Ishikawa (cell line): Measurements from ENCODE around the gene ZHX3.

Experiments used
- CEBPB ChIP-seq: IDR thresholded peaks from 2 replicates; pipeline ENCODE4 v1.6.1; 2012
- CREB1 ChIP-seq: IDR thresholded peaks from 2 replicates; pipeline ENCODE4 v1.6.1; 2012; ENCODE audit warnings: low read depth
- EGR1 ChIP-seq: IDR thresholded peaks from 2 replicates; pipeline ENCODE4 v1.6.1; 2012
- EP300 ChIP-seq: IDR thresholded peaks from 2 replicates; pipeline ENCODE4 v1.6.1; 2012; ENCODE audit warnings: borderline replicate concordance
- FOXM1 ChIP-seq: IDR thresholded peaks from 2 replicates; pipeline ENCODE4 v1.6.1; 2012; ENCODE audit warnings: low read depth, borderline replicate concordance
- NFIC ChIP-seq: IDR thresholded peaks from 2 replicates; pipeline ENCODE4 v1.6.1; 2012
- RAD21 ChIP-seq: IDR thresholded peaks from 2 replicates; pipeline ENCODE4 v1.6.1; 2012; ENCODE audit warnings: low read depth
- TAF1 ChIP-seq: IDR thresholded peaks from 2 replicates; pipeline ENCODE4 v1.6.1; 2012; ENCODE audit warnings: low read depth, mild to moderate bottlenecking
- TCF12 ChIP-seq: IDR thresholded peaks from 2 replicates; pipeline ENCODE4 v1.6.1; 2012; ENCODE audit warnings: low read depth
- TEAD4 ChIP-seq: IDR thresholded peaks from 2 replicates; pipeline ENCODE4 v1.6.1; 2012
- YY1 ChIP-seq: IDR thresholded peaks from 2 replicates; pipeline ENCODE4 v1.6.1; 2012; ENCODE audit warnings: low read depth
- ZBTB7A ChIP-seq: IDR thresholded peaks from 2 replicates; pipeline ENCODE4 v1.6.1; 2012; ENCODE audit warnings: low read depth
- TF ChIP-seq, protein P1 (sequence below): IDR thresholded peaks from 2 replicates; pipeline ENCODE4 v1.6.1; 2012; ENCODE audit warnings: low read depth, mild to moderate bottlenecking
- TF ChIP-seq, protein P2 (sequence below): IDR thresholded peaks from 2 replicates; pipeline ENCODE4 v1.6.1; 2012
- TF ChIP-seq, protein P3 (sequence below): IDR thresholded peaks from 2 replicates; pipeline ENCODE4 v1.6.1; 2012

ZHX3 gene

DNA sequence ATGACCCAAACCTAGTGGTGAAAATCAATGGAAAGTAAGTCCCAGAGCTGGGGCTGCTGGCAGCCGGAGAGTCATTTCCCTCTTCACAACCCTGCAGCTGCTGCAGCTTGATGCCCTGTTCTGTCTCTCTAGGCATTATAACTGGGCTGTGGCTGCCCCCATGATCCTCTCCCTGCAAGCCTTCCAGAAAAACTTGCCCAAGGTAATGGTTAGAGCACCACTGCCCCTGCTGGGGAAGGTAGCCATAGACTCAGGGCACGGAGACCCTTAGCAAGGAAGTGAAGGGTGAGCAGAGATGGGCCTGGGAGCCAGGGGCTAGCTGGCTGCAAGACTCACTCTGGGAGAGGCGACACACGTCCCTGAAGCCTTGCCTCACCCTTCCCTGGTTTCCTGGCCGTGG, 35.1 kb upstream of the ZHX3 start:
- TF ChIP-seq TEAD4, result no peak

DNA sequence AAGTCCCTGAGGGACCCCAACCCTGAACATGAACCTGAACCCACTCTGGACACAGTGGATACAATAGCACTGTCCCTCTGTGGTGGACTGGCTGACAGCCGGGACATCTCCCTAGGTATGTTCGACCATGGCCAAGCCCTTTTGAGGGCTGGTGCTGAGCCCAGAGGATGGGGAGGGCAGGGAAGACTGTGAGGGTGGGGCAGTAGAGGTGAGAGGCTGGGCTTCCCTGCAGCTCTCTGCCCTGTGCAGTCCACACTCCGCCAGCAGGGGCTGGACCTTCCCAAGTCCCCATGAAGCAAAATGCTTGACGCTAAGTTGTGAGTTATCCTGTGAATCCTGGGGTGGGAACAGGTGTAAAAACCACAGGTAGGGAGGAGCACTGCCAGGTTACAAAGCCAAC, 34.6 kb upstream of the ZHX3 start:
- TF ChIP-seq TEAD4 (no peak), TAF1 (no peak), FOXM1 (no peak), EGR1 (no peak), ZBTB7A (no peak), NFIC (no peak), YY1 (no peak), TCF12 (no peak), CREB1 (no peak), CEBPB (no peak), RAD21 (no peak), EP300 (no peak)
- TF ChIP-seq, protein P1, sequence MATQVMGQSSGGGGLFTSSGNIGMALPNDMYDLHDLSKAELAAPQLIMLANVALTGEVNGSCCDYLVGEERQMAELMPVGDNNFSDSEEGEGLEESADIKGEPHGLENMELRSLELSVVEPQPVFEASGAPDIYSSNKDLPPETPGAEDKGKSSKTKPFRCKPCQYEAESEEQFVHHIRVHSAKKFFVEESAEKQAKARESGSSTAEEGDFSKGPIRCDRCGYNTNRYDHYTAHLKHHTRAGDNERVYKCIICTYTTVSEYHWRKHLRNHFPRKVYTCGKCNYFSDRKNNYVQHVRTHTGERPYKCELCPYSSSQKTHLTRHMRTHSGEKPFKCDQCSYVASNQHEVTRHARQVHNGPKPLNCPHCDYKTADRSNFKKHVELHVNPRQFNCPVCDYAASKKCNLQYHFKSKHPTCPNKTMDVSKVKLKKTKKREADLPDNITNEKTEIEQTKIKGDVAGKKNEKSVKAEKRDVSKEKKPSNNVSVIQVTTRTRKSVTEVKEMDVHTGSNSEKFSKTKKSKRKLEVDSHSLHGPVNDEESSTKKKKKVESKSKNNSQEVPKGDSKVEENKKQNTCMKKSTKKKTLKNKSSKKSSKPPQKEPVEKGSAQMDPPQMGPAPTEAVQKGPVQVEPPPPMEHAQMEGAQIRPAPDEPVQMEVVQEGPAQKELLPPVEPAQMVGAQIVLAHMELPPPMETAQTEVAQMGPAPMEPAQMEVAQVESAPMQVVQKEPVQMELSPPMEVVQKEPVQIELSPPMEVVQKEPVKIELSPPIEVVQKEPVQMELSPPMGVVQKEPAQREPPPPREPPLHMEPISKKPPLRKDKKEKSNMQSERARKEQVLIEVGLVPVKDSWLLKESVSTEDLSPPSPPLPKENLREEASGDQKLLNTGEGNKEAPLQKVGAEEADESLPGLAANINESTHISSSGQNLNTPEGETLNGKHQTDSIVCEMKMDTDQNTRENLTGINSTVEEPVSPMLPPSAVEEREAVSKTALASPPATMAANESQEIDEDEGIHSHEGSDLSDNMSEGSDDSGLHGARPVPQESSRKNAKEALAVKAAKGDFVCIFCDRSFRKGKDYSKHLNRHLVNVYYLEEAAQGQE, result no peak
- TF ChIP-seq, protein P2, sequence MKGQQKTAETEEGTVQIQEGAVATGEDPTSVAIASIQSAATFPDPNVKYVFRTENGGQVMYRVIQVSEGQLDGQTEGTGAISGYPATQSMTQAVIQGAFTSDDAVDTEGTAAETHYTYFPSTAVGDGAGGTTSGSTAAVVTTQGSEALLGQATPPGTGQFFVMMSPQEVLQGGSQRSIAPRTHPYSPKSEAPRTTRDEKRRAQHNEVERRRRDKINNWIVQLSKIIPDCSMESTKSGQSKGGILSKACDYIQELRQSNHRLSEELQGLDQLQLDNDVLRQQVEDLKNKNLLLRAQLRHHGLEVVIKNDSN, result no peak
- TF ChIP-seq, protein P3, sequence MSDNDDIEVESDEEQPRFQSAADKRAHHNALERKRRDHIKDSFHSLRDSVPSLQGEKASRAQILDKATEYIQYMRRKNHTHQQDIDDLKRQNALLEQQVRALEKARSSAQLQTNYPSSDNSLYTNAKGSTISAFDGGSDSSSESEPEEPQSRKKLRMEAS, result no peak

DNA sequence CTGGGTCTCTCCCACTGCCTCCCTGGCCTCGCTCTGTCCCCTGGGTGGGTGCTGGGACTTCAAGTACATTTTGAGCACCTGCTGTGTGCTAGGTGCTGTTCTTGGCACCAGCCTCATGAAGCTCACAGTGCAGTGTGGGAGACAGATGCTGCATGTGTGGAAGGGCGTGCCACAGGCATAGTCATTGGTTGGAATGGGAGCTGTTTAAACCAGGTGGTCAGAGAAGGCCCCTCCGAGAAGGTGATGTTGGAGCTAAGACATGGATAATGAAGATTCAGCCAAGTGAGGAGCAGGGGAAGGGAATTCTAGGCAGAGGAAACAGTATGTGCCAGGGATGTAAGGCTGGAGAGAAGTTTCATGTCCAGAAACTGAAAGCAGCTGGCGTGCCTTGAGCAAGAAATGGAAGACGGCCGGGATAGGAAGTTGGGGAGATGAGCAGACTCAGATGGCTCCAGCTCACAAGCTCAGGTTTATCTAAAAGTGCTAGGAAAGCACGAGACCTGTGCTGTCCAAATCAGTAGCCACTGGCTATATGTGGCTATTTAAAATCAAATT, 33.0 kb upstream of the ZHX3 start:
- TF ChIP-seq, protein P1, result no peak
- TF ChIP-seq, protein P2, result no peak
- no peak for TF ChIP-seq ZBTB7A
- no peak for TF ChIP-seq EGR1

DNA sequence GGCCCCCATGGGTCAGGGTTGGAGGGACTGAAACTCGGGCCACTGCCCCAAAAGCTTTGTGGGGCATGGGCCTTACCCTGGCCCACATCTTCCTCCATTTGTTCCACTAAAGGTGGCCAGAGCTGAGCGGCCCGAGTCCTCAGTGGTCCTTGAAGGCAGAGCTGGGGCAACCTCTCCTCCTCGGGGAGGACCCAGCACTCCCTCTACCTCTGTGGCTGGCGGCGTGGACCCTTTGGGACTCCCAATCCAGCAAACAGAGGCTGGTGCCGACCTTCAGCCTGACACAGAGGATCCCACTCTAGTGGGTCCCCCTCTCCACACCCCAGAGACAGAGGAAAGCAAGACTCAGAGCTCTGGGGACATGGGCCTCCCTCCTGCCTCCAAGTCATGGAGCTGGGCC, 32.4 kb upstream of the ZHX3 start:
- no peak for TF ChIP-seq NFIC
- TF ChIP-seq TAF1, result no peak
- TF ChIP-seq ZBTB7A, result no peak
- no peak for TF ChIP-seq YY1
- no peak for TF ChIP-seq RAD21
- TF ChIP-seq CEBPB, result no peak
- no peak for TF ChIP-seq FOXM1
- no peak for TF ChIP-seq TCF12
- no peak for TF ChIP-seq EP300
- TF ChIP-seq, protein P2, result no peak
- TF ChIP-seq, protein P1, result no peak
- no peak for TF ChIP-seq TEAD4
- TF ChIP-seq CREB1, result no peak
- no peak for TF ChIP-seq EGR1
- TF ChIP-seq, protein P3, result no peak

DNA sequence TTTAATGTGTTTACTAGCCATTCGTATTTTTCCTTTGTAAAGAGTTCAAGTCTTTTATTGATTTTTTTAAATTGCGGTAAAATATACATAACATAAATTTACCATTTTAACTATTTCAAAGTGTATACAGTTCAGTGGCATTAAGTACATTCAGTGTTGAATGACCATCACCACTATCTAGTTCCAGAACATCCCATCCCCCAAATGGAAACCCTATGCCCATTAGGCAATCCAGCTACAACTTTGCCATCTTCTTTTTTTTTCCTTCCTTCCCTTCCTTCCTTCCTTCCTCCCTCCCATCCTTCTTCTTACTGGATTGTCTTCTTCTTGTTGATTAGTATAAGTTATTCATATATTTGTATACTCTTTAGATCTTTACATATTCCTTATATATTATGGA, 31.7 kb upstream of the ZHX3 start:
- TF ChIP-seq TAF1 (no peak), ZBTB7A (no peak), CREB1 (no peak), EP300 (no peak), TEAD4 (no peak), EGR1 (no peak), YY1 (no peak), TCF12 (no peak)
- TF ChIP-seq, protein P1, result no peak
- TF ChIP-seq, protein P3, result no peak
- TF ChIP-seq, protein P2, result no peak
